Esophagus squamous epithelium (tissue), 4 donors: ENCODE measurements around the gene MRPL45.

Source experiments
- CTCF ChIP-seq, 6 experiments: fragments of 450-650 bp in 4 of 6; fragments of 200-600 bp in 2 of 6; sonication (generic) in 2 of 6; IDR thresholded peaks; one replicate each; pipeline ENCODE4 v1.5.1; 2016 to 2019; ENCODE audit warnings: antibody characterized with exemption in 6 of 6, mild to moderate bottlenecking in 4 of 6, moderate library complexity in 4 of 6
- POLR2A ChIP-seq, 4 donors: fragments of 450-650 bp; IDR thresholded peaks; one replicate each; pipeline ENCODE4 v1.6.1; 2017; ENCODE audit warnings: antibody characterized with exemption in 4 of 4, mild to moderate bottlenecking in 4 of 4, moderate library complexity in 3 of 4

GRCh38 chr17:38324141-38324697 is 27.3 kb downstream of the MRPL45 start:
- TF ChIP-seq CTCF (IDR thresholded peaks at IDR 0.05): no peak
- no peak for TF ChIP-seq POLR2A (IDR thresholded peaks at IDR 0.05)
